Non-pigmented ciliary epithelial cell (primary cell): ENCODE results near the gene VCAM1.
"Not testable (repeated sequence)": the region's sequence is repeated elsewhere in the genome, so short reads cannot be mapped to it uniquely, and the experiment has no call there.

Experiments
- DNase-seq: peaks from one replicate; pipeline ENCODE4 v3.0.0-alpha.2; 2010; ENCODE audit warnings: low read depth

VCAM1 gene

GRCh38 chr1:100780814-100781213, 61.3 kb downstream of the VCAM1 start:
- no peak for DNase-seq

- not testable (repeated sequence) for DNase-seq
These were observed 62.2 kb downstream of the VCAM1 start for GRCh38 chr1:100781728-100782127.

- no peak for DNase-seq
These were observed 63.0 kb downstream of the VCAM1 start for GRCh38 chr1:100782473-100783039.

GRCh38 chr1:100785470-100786052, 66.0 kb downstream of the VCAM1 start:
- no peak for DNase-seq

GRCh38 chr1:100786870-100787269, 67.3 kb downstream of the VCAM1 start:
- DNase-seq: no peak
